K562 (cell line): ENCODE results near the gene OR5B2. TPM values are rescaled to one million over a fixed set of nuclear protein-coding genes. Genes with fewer than 3 reads are reported as not detected.

Experiments
- ATAC-seq: fragments of 200-7000 bp; cut with Tn5 transposase; 3 replicates; pipeline ENCODE4 v1.9.1; 2020; ENCODE audit warnings: moderate library complexity
- BruUV-seq: library from RNA; stranded (reverse); fragments of 400-500 nt; replicated peaks from 2 replicates; lab custom pipeline; 2021; lab: Mats Ljungman, UMichigan
- CTCF ChIA-PET: fragments of 300-600 bp; formaldehyde crosslinking; extraction: SDS; loops from one replicate; lab custom pipeline; 2021; ENCODE audit warnings: low intra/inter-chr PET ratio; lab: Yijun Ruan, JAX
- POLR2A ChIA-PET: fragments of 300-600, 350-650 bp; sonication (Branson Sonifier 250); formaldehyde crosslinking; extraction: SDS; loops from one replicate; lab custom pipeline; 2021; ENCODE audit warnings: antibody characterized with exemption, inconsistent platforms; lab: Yijun Ruan, JAX
- DNase-seq, 4 experiments: peaks; one replicate each; pipeline versions ENCODE4 v3.0.0 to v3.0.0-alpha.2; 2011 to 2018; ENCODE audit warnings: low spot score in 3 of 4, mixed read lengths in 3 of 4; ENCODE audit errors: extremely low read depth in 1 of 4
- FAIRE-seq: peaks from 2 replicates; lab custom pipeline; 2011; peaks lifted over from hg19 to GRCh38; lab: Jason Lieb, UNC
- H2AFZ ChIP-seq: 2 replicates; pipeline ENCODE4 v1.6.0; 2011; ENCODE audit warnings: low read depth, low read length, control low read depth, inconsistent platforms
- H3K27ac ChIP-seq: fragments of 200-600 bp; 3 replicates; pipeline ENCODE4 v1.8.0; 2011; ENCODE audit warnings: low read depth, mild to moderate bottlenecking, control low read depth, inconsistent platforms, low read length, moderate library complexity, mixed read lengths; ENCODE audit errors: extremely low read depth
- H3K27me3 ChIP-seq, 2 experiments: fragments of 300-600 bp in 1 of 2; 2 replicates in 1 of 2; 3 replicates in 1 of 2; pipeline versions ENCODE4 v1.6.0 to v1.8.0; 2011; ENCODE audit warnings: inconsistent platforms in 2 of 2, low read length in 2 of 2, mild to moderate bottlenecking in 1 of 2, mixed read lengths in 1 of 2, moderate library complexity in 1 of 2; ENCODE audit not compliant: control insufficient read depth in 2 of 2, insufficient read depth in 2 of 2
- H3K36me3 ChIP-seq: fragments of 300-600 bp; 3 replicates; pipeline ENCODE4 v1.8.0; 2011; ENCODE audit warnings: mild to moderate bottlenecking, low read length, inconsistent platforms; ENCODE audit not compliant: control insufficient read depth, insufficient read depth
- H3K4me1 ChIP-seq, 2 experiments: fragments of 200-600 bp in 1 of 2; replicated peaks in 1 of 2; 2 replicates in 1 of 2; 3 replicates in 1 of 2; pipeline versions ENCODE4 v1.5.1 to v1.8.0; 2011; ENCODE audit warnings: inconsistent platforms in 2 of 2, low read length in 2 of 2, mild to moderate bottlenecking in 1 of 2, mixed read lengths in 1 of 2, moderate library complexity in 1 of 2; ENCODE audit not compliant: control insufficient read depth in 2 of 2, insufficient read depth in 2 of 2
- H3K4me2 ChIP-seq: 2 replicates; pipeline ENCODE4 v1.6.1; 2011; ENCODE audit warnings: low read length, control low read depth, inconsistent platforms, mixed read lengths; ENCODE audit not compliant: insufficient read depth
- H3K4me3 ChIP-seq: fragments of 200-600 bp; sonication (generic), shearing (Covaris generic); 2 replicates; pipeline ENCODE4 v1.5.1; 2016; ENCODE audit warnings: control low read depth, inconsistent platforms
- H3K79me2 ChIP-seq: fragments of 200-600 bp; 3 replicates; pipeline ENCODE4 v1.8.0; 2011; ENCODE audit warnings: low read length, inconsistent platforms; ENCODE audit not compliant: control insufficient read depth, insufficient read depth
- H3K9ac ChIP-seq, 2 experiments: 2 replicates each; pipeline versions ENCODE4 v1.6.0 to v1.6.1; 2011; ENCODE audit warnings: low read depth in 2 of 2, low read length in 2 of 2, control low read depth in 1 of 2, inconsistent platforms in 1 of 2, mild to moderate bottlenecking in 1 of 2, mixed read lengths in 1 of 2; ENCODE audit not compliant: insufficient read depth in 1 of 2
- H3K9me1 ChIP-seq: one replicate; pipeline ENCODE4 v1.6.0; 2011; ENCODE audit warnings: inconsistent platforms, mild to moderate bottlenecking, low read length, moderate library complexity; ENCODE audit not compliant: control insufficient read depth, insufficient read depth
- H3K9me3 ChIP-seq: replicated peaks from 2 replicates; pipeline ENCODE4 v1.5.1; 2011; ENCODE audit warnings: low read depth, low read length, inconsistent platforms; ENCODE audit not compliant: control insufficient read depth, insufficient read depth
- H4K20me1 ChIP-seq: replicated peaks from 2 replicates; pipeline ENCODE4 v1.6.1; 2011; ENCODE audit warnings: low read length, inconsistent platforms, mixed read lengths; ENCODE audit not compliant: control insufficient read depth, insufficient read depth
- HNRNPK ChIP-seq: fragments of 200-400 bp; formaldehyde crosslinking; IDR thresholded peaks from one replicate; pipeline ENCODE4 v1.6.1; 2018; ENCODE audit warnings: mild to moderate bottlenecking, low read depth, low read length; ENCODE audit not compliant: poor library complexity, severe bottlenecking
- MXI1 ChIP-seq: IDR thresholded peaks from 2 replicates; pipeline ENCODE4 v1.6.1; 2011; ENCODE audit warnings: low read depth, mild to moderate bottlenecking, improper control_type of control experiment, low read length
- ZNF140 ChIP-seq: fragments of 250-450 bp; sonication (Bioruptor Pico); IDR thresholded peaks from 2 replicates; pipeline ENCODE4 v1.8.0; 2021; ENCODE audit warnings: moderate library complexity, mild to moderate bottlenecking, inconsistent platforms
- WGBS: fragments of 100-300 bp; shearing (Covaris generic); methylation state at CpG from one replicate; pipeline ENCODE4 v1.1.6; 2016; ENCODE audit warnings: low coverage, mixed read lengths; ENCODE audit not compliant: insufficient coverage; ENCODE audit errors: missing lambda C conversion rate; 5-methylcytosine and 5-hydroxymethylcytosine counted together
- in situ Hi-C: fragments of 300-500 bp; cut with MboI; formaldehyde crosslinking; loops from 4 replicates; pipeline ENCODE4 v1.15.0; 2018; ENCODE audit warnings: inconsistent platforms, mixed read lengths
- intact Hi-C: fragments of 100-400 bp; cut with micrococcal nuclease; formaldehyde crosslinking; loops from 2 replicates; pipeline ENCODE4 v1.14.2; 2022
- polyA plus RNA-seq, 8 experiments: library from polyadenylated mRNA; depleted of rRNA in 4 of 8; stranded (reverse) in 5 of 8; unstranded in 3 of 8; fragments of >200 nt; fragmentation: Nextera tagmentation in 2 of 8; fragmentation: Illumina TruSeq in 1 of 8; extraction: Ambion mirVana in 2 of 8; extraction: Trizol in 1 of 8; gene quantifications; 2 replicates each; pipeline versions ENCODE4 v1.2.1 to v1.2.3, GENCODE V29; 2011 to 2014; ENCODE audit warnings: inconsistent platforms in 1 of 8, missing spikeins in 1 of 8
- total RNA-seq, 7 experiments: library from RNA; depleted of rRNA in 6 of 7; stranded (reverse); fragments of >200 nt in 6 of 7; fragmentation: Illumina TruSeq in 2 of 7; extraction: Trizol in 2 of 7; gene quantifications; 2 replicates each; pipeline versions ENCODE4 v1.2.1 to v1.2.3, GENCODE V29; 2011 to 2021; ENCODE audit warnings: low replicate concordance in 1 of 7
- TF ChIP-seq, protein P1 (sequence below): fragments of 450-650 bp; IDR thresholded peaks from 2 replicates; pipeline ENCODE4 v1.7.0; 2016; ENCODE audit warnings: borderline replicate concordance

Gene OR5B2
- total and polyA plus RNA-seq, 9 of the 15 experiments (the other 6 are each of a cell fraction or from before 2014, with no cell fraction given), result not detected

GRCh38 chr11:58433638-58434203 lies 5.8 kb upstream of the OR5B2 start:
- in situ Hi-C loops (no loop called here), intact Hi-C loops (no loop called here)
- no peak for FAIRE-seq
- H3K4me2 ChIP-seq, result no peak overlapping the region
- H3K9me3 ChIP-seq, result no peaks in the 10 kb centered on the region
- no peak for DNase-seq
- TF ChIP-seq HNRNPK, result peak; percentile 94
- no peak for TF ChIP-seq ZNF140 (CRISPR knock-in tag)
- no peak for TF ChIP-seq MXI1
- TF ChIP-seq, protein P1, sequence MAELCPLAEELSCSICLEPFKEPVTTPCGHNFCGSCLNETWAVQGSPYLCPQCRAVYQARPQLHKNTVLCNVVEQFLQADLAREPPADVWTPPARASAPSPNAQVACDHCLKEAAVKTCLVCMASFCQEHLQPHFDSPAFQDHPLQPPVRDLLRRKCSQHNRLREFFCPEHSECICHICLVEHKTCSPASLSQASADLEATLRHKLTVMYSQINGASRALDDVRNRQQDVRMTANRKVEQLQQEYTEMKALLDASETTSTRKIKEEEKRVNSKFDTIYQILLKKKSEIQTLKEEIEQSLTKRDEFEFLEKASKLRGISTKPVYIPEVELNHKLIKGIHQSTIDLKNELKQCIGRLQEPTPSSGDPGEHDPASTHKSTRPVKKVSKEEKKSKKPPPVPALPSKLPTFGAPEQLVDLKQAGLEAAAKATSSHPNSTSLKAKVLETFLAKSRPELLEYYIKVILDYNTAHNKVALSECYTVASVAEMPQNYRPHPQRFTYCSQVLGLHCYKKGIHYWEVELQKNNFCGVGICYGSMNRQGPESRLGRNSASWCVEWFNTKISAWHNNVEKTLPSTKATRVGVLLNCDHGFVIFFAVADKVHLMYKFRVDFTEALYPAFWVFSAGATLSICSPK, result no peak
- H3K27ac ChIP-seq, result no peak overlapping the region
- H3K4me1 ChIP-seq, result no peaks in the 10 kb centered on the region
- H2AFZ ChIP-seq, result no peak overlapping the region
- CTCF ChIA-PET, result no interaction called here
- no peaks in the 10 kb centered on the region for H3K36me3 ChIP-seq
- BruUV-seq, result no TSS peak
- H3K9me1 ChIP-seq, result no peaks in the 10 kb centered on the region
- no peaks in the 10 kb centered on the region for H3K27me3 ChIP-seq
- no peaks in the 10 kb centered on the region for H3K79me2 ChIP-seq
- 0% methylated on average over 2 of the region's 3 CpGs for WGBS
- no peak overlapping the region for H3K4me3 ChIP-seq
- ATAC-seq, result no peak
- H4K20me1 ChIP-seq, result no peaks in the 10 kb centered on the region
- H3K9ac ChIP-seq, result no peak overlapping the region
- POLR2A ChIA-PET, result no interaction called here
